Peyer's patch (tissue), 4 donors: ENCODE measurements around the gene FAM184A. TPM values are rescaled to one million over a fixed set of nuclear protein-coding genes. Genes with fewer than 3 reads are reported as not detected.

ENCODE experiments used
- DNase-seq, 3 donors: peaks; one replicate each; pipeline ENCODE4 v3.0.0-alpha.2; 2017 to 2019
- H3K27ac ChIP-seq, 4 donors: fragments of 200-600 bp; sonication (generic); one replicate each; pipeline ENCODE4 v1.5.1; 2016 to 2019
- H3K27me3 ChIP-seq, 2 donors: fragments of 200-600 bp; sonication (generic); one replicate each; pipeline ENCODE4 v1.5.1; 2019
- H3K36me3 ChIP-seq, 3 donors: fragments of 200-600 bp; sonication (generic); one replicate each; pipeline ENCODE4 v1.5.1; 2016 to 2019
- H3K4me1 ChIP-seq, 4 donors: fragments of 200-600 bp; sonication (generic); one replicate each; pipeline ENCODE4 v1.5.1; 2016 to 2019
- H3K4me3 ChIP-seq, 4 donors: fragments of 200-600 bp; sonication (generic); 1 replicate in 3 of 4; 2 replicates in 1 of 4; pipeline ENCODE4 v1.5.1; 2016 to 2019; ENCODE audit warnings: mild to moderate bottlenecking in 1 of 4
- H3K9me3 ChIP-seq, 4 donors: fragments of 200-600 bp; sonication (generic); one replicate each; pipeline ENCODE4 v1.5.1; 2016 to 2019; ENCODE audit warnings: mild to moderate bottlenecking in 1 of 4
- CTCF ChIP-seq, 6 experiments: fragments of 450-650 bp in 4 of 6; fragments of 200-600 bp in 2 of 6; sonication (generic) in 1 of 6; IDR thresholded peaks; one replicate each; pipeline ENCODE4 v1.5.1; 2017 to 2019; ENCODE audit warnings: antibody characterized with exemption in 6 of 6, mild to moderate bottlenecking in 3 of 6, moderate library complexity in 1 of 6
- POLR2A ChIP-seq, 2 donors: fragments of 450-650 bp; IDR thresholded peaks; one replicate each; pipeline ENCODE4 v1.5.1; 2017; ENCODE audit warnings: antibody characterized with exemption in 2 of 2, mild to moderate bottlenecking in 2 of 2, moderate library complexity in 2 of 2
- total RNA-seq, 4 donors: library from RNA; depleted of rRNA; stranded (reverse); fragments of >200 nt; gene quantifications; one replicate each; pipeline ENCODE4 v1.1.0, GENCODE V29; 2016

Gene FAM184A
- total RNA-seq, 4 donors from 2014 or later = 2.7 to 11.9 (median 8.8) TPM

GRCh38 chr6:118968416-118968815, 110.0 kb downstream of the FAM184A start:
- Histone ChIP-seq H3K27ac (no peak overlapping the region), H3K36me3 (no peaks in the 10 kb centered on the region), H3K4me3 (no peak overlapping the region), H3K9me3 (no peaks in the 10 kb centered on the region), H3K27me3 (no peaks in the 10 kb centered on the region), H3K4me1 (no peaks in the 10 kb centered on the region)
- peak in 3 of 6 experiments; percentile 63 to 68 (median 68) for TF ChIP-seq CTCF (IDR thresholded peaks at IDR 0.05)
- TF ChIP-seq POLR2A (IDR thresholded peaks at IDR 0.05) = no peak
- no peak for DNase-seq

GRCh38 chr6:118967239-118967638, 111.2 kb downstream of the FAM184A start:
- Histone ChIP-seq H3K27me3 (no peaks in the 10 kb centered on the region), H3K4me1 (no peaks in the 10 kb centered on the region), H3K4me3 (no peak overlapping the region), H3K36me3 (no peaks in the 10 kb centered on the region), H3K27ac (no peak overlapping the region), H3K9me3 (no peaks in the 10 kb centered on the region)
- no peak for DNase-seq
- TF ChIP-seq CTCF (IDR thresholded peaks at IDR 0.05) = no peak
- TF ChIP-seq POLR2A (IDR thresholded peaks at IDR 0.05) = no peak

- Histone ChIP-seq H3K36me3 (no peaks in the 10 kb centered on the region), H3K4me1 (no peaks in the 10 kb centered on the region), H3K4me3 (no peak overlapping the region), H3K27me3 (no peaks in the 10 kb centered on the region), H3K27ac (peak overlapping the region in 2 of 4 donors; percentile 43 to 67), H3K9me3 (no peaks in the 10 kb centered on the region)
- TF ChIP-seq POLR2A (IDR thresholded peaks at IDR 0.05) (no peak), CTCF (IDR thresholded peaks at IDR 0.05) (no peak)
- no peak for DNase-seq
Measured at GRCh38 chr6:118965843-118966370, 112.6 kb downstream of the FAM184A start.

GRCh38 chr6:118965371-118965770, 113.1 kb downstream of the FAM184A start:
- Histone ChIP-seq H3K36me3 (no peaks in the 10 kb centered on the region), H3K4me3 (no peak overlapping the region), H3K27me3 (no peaks in the 10 kb centered on the region), H3K27ac (peak overlapping the region in 2 of 4 donors; percentile 43 to 67), H3K9me3 (no peaks in the 10 kb centered on the region), H3K4me1 (no peaks in the 10 kb centered on the region)
- no peak for DNase-seq
- no peak for TF ChIP-seq POLR2A (IDR thresholded peaks at IDR 0.05)
- no peak for TF ChIP-seq CTCF (IDR thresholded peaks at IDR 0.05)

GRCh38 chr6:118963003-118963402, 115.5 kb downstream of the FAM184A start:
- H3K4me1 ChIP-seq = no peaks in the 10 kb centered on the region
- TF ChIP-seq CTCF (IDR thresholded peaks at IDR 0.05) = peak in 4 of 6 experiments; percentile 12 to 26 (median 20)
- TF ChIP-seq POLR2A (IDR thresholded peaks at IDR 0.05) = no peak
- DNase-seq = no peak
- H3K27me3 ChIP-seq = no peaks in the 10 kb centered on the region
- H3K4me3 ChIP-seq = no peak overlapping the region
- H3K27ac ChIP-seq = no peak overlapping the region
- H3K9me3 ChIP-seq = no peaks in the 10 kb centered on the region
- no peaks in the 10 kb centered on the region for H3K36me3 ChIP-seq

GRCh38 chr6:118959903-118960302, 118.6 kb downstream of the FAM184A start:
- Histone ChIP-seq H3K4me3 (no peak overlapping the region), H3K4me1 (no peaks in the 10 kb centered on the region), H3K27ac (no peak overlapping the region), H3K9me3 (no peaks in the 10 kb centered on the region), H3K27me3 (no peaks in the 10 kb centered on the region), H3K36me3 (no peaks in the 10 kb centered on the region)
- no peak for TF ChIP-seq POLR2A (IDR thresholded peaks at IDR 0.05)
- no peak for TF ChIP-seq CTCF (IDR thresholded peaks at IDR 0.05)
- no peak for DNase-seq
